GM13976 (cell line): Measurements from ENCODE around the gene TLL2.

Source experiments
- DNase-seq: peaks from one replicate; pipeline ENCODE4 v3.0.0; 2012; ENCODE audit warnings: low spot score
- in situ Hi-C: fragments of 300-500 bp; cut with MboI; formaldehyde crosslinking; loops from one replicate; pipeline ENCODE4 v1.12.0; 2022; ENCODE audit warnings: low sequenced_read_pairs, mixed read lengths, inconsistent platforms; ENCODE audit not compliant: unreplicated experiment
- TF ChIP-seq, protein P1 (sequence below): IDR thresholded peaks from 2 replicates; pipeline ENCODE4 v1.5.1; 2012; ENCODE audit warnings: borderline replicate concordance, mild to moderate bottlenecking; ENCODE audit not compliant: insufficient read depth; ENCODE audit errors: extremely low read depth, missing control alignments, control extremely low read depth

The TLL2 gene

DNA sequence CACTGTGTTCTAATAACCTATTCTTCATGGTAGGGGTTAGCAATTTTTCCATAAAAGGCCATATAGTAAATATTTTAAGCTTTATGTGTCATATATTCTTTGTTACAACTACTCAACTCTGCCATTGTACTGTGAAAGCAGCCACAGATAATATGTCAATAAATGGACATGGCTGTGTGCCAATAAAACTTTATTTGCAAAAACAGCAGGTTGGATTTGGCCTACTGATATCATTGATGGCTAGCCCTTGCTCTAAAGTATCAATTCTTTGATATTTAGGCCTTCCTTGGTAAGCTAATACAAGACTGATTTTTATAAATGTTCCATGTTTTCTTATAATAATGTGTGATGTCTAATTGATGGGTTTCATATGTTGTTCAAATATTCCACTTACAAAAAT is 77.7 kb downstream of the TLL2 start:
- no peak for DNase-seq
- TF ChIP-seq, protein P1, sequence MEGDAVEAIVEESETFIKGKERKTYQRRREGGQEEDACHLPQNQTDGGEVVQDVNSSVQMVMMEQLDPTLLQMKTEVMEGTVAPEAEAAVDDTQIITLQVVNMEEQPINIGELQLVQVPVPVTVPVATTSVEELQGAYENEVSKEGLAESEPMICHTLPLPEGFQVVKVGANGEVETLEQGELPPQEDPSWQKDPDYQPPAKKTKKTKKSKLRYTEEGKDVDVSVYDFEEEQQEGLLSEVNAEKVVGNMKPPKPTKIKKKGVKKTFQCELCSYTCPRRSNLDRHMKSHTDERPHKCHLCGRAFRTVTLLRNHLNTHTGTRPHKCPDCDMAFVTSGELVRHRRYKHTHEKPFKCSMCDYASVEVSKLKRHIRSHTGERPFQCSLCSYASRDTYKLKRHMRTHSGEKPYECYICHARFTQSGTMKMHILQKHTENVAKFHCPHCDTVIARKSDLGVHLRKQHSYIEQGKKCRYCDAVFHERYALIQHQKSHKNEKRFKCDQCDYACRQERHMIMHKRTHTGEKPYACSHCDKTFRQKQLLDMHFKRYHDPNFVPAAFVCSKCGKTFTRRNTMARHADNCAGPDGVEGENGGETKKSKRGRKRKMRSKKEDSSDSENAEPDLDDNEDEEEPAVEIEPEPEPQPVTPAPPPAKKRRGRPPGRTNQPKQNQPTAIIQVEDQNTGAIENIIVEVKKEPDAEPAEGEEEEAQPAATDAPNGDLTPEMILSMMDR: no peak
- in situ Hi-C loops: no loop called here

DNA sequence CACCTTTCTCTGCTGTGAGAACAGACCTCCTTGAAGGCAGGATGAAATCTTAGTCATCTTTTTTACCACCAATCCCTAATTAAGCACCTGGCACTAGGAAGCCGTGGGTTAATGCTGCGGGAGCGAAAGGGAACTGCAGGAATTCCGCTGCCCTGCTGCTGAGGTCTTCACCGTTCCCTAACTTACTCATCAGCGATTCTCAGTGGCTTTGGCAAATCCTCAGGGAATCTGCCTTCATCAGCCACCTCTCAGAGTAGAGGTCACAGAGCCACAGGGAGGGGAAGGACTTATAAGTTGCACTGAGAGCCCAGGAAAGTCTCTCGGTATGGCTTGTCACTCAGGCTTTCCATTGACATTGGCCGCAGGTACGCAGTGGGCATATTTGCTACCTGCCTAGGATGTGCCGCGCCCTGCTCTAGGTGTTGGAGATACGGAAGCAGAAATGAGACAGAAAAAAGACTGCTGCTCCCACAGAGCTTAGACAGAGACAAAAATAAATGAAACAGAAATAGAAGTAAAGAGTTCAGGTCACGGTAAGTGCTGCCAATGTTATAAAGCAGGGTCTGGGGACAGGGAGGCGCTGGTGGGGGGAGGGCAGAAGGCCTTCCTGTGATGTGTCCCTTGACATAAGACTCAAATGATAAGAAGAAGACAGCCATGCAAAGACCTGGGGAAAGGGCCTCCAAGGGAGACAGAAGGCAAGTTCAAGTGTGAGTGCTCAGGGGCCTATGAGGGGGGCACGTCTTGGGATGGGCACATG is 82.3 kb downstream of the TLL2 start:
- no peak for DNase-seq
- TF ChIP-seq, protein P1: no peak
- in situ Hi-C loops: no loop called here

DNA sequence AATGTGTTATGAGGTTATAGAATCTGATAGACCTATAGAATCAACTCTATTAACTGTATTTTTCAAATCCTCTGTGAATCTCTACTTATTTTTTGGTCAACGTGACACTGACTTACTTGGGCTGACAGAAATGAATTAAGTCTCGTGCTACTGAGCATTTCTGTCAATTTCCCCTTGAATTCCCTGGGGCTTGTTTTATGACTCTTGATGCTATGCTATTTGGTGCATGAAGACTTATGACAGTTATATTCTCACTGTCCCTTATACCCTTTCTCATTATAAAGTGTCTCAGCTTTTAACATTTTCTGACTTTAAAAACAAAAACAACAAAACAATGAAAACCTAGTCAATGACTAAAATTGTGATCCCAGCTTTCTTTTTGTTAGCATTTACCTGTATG is 86.4 kb downstream of the TLL2 start:
- DNase-seq: no peak
- TF ChIP-seq, protein P1: no peak
- in situ Hi-C loops: no loop called here

DNA sequence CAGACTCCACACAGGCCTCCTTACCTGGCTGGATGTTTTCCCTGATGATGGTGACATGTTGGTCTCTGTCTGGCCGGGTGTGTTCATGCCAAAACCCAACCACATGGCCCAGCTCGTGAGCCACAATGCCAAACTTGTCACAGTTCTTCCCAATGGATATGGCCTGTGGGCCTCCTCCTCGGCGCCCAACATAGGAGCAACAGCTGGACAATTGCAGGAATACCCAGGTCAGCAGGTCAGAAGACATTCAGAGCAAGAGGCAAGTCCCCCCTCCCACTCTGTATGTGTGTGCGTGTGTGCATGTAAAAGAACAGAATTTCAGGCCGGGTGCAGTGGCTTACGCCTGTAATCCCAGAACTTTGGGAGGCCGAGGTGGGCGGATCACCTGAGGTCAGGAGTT is 91.2 kb downstream of the TLL2 start:
- TF ChIP-seq, protein P1: no peak
- in situ Hi-C loops: no loop called here

DNA sequence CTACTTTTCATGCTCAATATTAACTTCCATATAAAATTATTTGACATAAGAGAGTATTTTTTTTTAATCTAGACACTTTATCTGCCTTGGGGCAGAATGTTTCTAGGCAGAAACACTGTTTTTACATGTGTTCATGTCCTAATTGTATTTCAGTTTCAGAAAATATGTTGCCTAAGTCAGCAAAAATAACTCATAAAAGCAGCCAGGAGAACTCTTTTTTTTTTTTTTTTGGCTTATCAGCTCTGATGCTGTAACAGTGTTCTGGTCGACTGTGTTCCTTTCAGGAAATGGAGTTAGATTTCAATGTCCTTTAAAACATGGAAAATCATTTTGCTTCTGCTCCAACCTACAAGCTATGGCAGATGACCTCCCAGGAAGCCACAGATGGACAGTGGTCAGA is 91.7 kb downstream of the TLL2 start:
- DNase-seq: no peak
- in situ Hi-C loops: no loop called here
- TF ChIP-seq, protein P1: no peak

More for the DNA sequence above, 91.2 kb downstream of the TLL2 start:
- no peak for DNase-seq

DNA sequence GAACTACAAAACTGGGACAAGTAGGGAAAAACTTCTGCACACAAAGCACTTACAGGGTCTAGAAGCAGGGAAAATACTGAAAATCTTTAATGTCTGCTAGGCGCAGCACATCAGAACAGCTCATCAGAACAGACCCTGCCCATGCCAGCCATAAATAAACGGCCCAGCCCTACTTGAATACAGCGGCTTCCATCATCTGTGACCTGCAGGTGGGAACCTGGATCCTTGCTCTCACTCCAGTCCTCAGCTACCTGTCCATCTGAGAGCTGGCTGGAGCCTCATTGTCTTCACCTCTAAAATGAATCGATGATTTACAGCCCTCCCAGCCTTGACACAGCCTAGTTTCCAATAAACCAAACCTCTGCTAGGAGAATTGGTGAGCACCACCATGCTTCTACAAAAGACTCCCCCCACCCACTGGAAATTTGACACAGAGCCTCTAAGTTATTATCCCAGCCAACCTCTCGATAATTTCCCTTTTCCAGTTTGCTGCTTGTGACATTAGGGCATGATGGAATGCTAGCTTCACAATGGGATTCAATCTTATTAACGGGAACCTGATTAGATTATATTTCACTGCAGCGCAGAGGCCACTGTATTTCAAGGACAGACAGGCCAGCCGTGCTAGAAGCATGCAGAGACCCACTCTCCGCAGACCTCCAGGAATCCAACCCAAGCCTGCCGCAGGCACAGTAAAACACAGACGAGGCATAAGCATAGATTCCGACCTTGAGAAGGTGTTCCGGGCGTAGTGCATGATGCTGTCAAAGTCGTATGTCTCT is 93.3 kb downstream of the TLL2 start:
- TF ChIP-seq, protein P1: no peak
- in situ Hi-C loops: no loop called here
- no peak for DNase-seq
